Mesothelial cell of epicardium (in vitro differentiated cells): ENCODE results near the gene CDK18. TPM values are rescaled to one million over a fixed set of nuclear protein-coding genes. Genes with fewer than 3 reads are reported as not detected.

Experiments used
- DNase-seq, 2 experiments: peaks; one replicate each; pipeline ENCODE4 v3.0.0; 2021; ENCODE audit warnings: low spot score in 2 of 2; ENCODE audit not compliant: unreplicated experiment in 2 of 2
- H3K27ac Mint-ChIP-seq: 2 replicates; pipeline ENCODE4 v1.8.0; 2021; ENCODE audit warnings: mixed read lengths
- H3K27me3 Mint-ChIP-seq: 2 replicates; pipeline ENCODE4 v1.8.0; 2021; ENCODE audit warnings: low read depth, mixed read lengths
- H3K36me3 Mint-ChIP-seq: 2 replicates; pipeline ENCODE4 v1.8.0; 2021; ENCODE audit warnings: mixed read lengths
- H3K4me1 Mint-ChIP-seq: 2 replicates; pipeline ENCODE4 v1.8.0; 2021; ENCODE audit warnings: mixed read lengths
- H3K4me3 Mint-ChIP-seq: 2 replicates; pipeline ENCODE4 v1.8.0; 2021; ENCODE audit warnings: mild to moderate bottlenecking, moderate library complexity, mixed read lengths
- H3K9me3 Mint-ChIP-seq: 2 replicates; pipeline ENCODE4 v1.8.0; 2021; ENCODE audit warnings: mixed read lengths
- total RNA-seq: library from RNA; stranded (reverse); gene quantifications from 3 replicates; pipeline ENCODE4 v1.2.1, GENCODE V29; 2021
- TF ChIP-seq, protein P1 (sequence below): fragments of 200-600 bp; sonication (generic); IDR thresholded peaks from one replicate; pipeline ENCODE4 v1.5.0; 2021; ENCODE audit warnings: antibody characterized with exemption; ENCODE audit not compliant: unreplicated experiment

CDK18 gene
- total RNA-seq, 1 donor from 2014 or later, result 28.7 TPM

DNA sequence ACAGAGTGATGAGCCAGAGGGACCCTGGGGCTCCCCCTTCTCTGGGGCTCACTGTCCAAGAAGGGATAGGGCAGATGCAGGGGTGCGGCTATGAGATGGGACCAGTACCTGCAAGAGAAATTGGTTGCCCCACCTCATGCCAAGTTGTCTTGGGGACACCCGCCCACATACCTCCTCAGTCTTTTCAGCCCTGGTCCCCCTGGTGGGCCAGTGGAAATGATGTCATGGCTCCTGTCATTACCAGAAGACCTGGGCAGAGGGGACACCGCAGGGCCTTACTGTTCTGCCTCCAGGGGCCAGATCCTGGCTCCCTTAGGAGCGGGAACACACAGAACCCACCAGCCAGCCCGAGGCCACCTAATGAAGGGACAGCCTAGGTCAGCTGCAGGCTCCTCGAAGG is 63.2 kb downstream of the CDK18 start:
- DNase-seq, result no peak
- no peaks in the 10 kb centered on the region for H3K9me3 Mint-ChIP-seq
- TF ChIP-seq, protein P1, sequence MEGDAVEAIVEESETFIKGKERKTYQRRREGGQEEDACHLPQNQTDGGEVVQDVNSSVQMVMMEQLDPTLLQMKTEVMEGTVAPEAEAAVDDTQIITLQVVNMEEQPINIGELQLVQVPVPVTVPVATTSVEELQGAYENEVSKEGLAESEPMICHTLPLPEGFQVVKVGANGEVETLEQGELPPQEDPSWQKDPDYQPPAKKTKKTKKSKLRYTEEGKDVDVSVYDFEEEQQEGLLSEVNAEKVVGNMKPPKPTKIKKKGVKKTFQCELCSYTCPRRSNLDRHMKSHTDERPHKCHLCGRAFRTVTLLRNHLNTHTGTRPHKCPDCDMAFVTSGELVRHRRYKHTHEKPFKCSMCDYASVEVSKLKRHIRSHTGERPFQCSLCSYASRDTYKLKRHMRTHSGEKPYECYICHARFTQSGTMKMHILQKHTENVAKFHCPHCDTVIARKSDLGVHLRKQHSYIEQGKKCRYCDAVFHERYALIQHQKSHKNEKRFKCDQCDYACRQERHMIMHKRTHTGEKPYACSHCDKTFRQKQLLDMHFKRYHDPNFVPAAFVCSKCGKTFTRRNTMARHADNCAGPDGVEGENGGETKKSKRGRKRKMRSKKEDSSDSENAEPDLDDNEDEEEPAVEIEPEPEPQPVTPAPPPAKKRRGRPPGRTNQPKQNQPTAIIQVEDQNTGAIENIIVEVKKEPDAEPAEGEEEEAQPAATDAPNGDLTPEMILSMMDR, result no peak
- H3K27me3 Mint-ChIP-seq, result peaks cover 89% of the 10 kb centered on the region
- peaks cover 19% of the 10 kb centered on the region for H3K4me1 Mint-ChIP-seq
- no peaks in the 10 kb centered on the region for H3K36me3 Mint-ChIP-seq
- H3K27ac Mint-ChIP-seq, result no peak overlapping the region
- no peak overlapping the region for H3K4me3 Mint-ChIP-seq

- peaks cover 19% of the 10 kb centered on the region for H3K4me1 Mint-ChIP-seq
- DNase-seq, result no peak
- TF ChIP-seq, protein P1, result no peak
- H3K9me3 Mint-ChIP-seq, result no peaks in the 10 kb centered on the region
- peaks cover 89% of the 10 kb centered on the region for H3K27me3 Mint-ChIP-seq
- H3K27ac Mint-ChIP-seq, result no peak overlapping the region
- H3K36me3 Mint-ChIP-seq, result no peaks in the 10 kb centered on the region
- H3K4me3 Mint-ChIP-seq, result peak overlapping the region; percentile 53
Observed at GRCh38 chr1:205568135-205568468, 63.6 kb downstream of the CDK18 start.

DNA sequence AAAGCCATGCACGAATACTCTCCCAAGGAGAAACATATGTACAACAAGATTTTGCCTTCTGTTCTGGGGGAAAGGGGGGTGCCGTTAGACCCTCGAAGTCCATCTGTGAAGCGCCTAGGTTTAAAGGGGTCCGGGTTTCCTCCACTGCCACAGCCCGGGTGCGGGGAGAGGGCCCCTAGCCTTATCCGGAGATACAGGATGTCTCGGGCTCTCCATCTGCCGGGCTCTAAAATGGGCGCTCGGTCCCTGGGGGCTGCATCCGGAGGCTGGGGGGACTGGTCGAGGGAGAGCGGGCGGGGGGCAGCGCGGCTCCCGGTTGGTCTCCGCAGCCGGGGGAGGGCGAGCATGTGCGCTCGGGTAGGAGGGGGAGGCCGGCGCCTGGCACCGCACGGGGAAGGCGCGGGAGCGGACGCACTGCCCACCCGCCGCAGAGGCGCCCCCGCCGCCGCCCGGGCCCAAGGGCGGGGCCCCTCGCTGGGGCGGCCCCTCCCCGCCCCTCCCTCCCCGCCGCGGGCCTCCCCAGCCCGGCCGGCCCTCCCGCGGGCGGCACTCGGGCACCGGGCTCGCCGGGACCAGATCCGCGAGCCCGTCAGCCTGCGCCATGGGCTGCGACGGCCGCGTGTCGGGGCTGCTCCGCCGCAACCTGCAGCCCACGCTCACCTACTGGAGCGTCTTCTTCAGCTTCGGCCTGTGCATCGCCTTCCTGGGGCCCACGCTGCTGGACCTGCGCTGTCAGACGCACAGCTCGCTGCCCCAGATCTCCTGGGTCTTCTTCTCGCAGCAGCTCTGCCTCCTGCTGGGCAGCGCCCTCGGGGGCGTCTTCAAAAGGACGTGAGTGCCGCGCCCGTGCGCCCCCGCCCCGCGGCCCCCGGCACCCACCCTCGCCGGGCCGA is 64.2 kb downstream of the CDK18 start:
- Mint-ChIP-seq H3K4me3 (peak overlapping the region; percentile 53), H3K4me1 (peaks cover 19% of the 10 kb centered on the region), H3K27ac (no peak overlapping the region), H3K36me3 (no peaks in the 10 kb centered on the region), H3K9me3 (no peaks in the 10 kb centered on the region), H3K27me3 (peaks cover 86% of the 10 kb centered on the region)
- no peak for DNase-seq
- TF ChIP-seq, protein P1, result no peak

DNA sequence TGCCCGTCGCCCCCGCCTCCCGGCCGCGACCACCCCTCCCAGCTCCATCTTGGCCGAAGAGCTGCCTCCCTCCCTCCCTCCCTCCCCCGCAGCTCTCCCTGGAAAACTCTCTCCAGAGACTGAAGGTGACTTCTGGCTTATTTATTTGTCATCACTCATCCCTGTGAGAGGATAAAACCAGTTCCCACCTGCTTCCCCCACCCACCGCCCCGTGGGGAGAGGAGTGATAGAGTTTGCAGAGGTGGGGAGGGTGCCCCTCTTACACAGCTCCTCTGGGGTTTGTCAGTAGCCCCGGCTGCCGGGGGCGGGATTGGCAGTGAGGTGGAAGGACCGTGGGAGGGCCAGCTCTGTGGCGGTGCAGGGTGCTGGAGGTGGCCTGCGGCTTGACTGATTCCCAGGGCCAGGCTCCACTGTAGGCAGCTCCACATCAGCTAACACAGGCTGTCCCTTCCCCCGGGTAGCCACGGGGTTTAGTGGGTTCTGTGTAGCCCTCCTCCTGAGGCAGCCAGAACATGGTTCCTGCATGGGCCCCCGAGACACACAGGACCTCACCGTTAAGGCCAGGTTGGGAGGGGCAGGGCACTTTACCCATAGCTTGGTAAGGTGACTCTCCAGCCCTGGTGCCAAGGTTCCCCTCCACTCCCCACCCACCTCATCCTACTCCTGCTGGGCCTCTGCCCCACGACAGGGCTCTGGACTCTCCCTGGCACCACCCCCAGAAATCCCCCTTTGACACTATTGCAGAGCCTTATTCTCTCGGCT is 65.1 kb downstream of the CDK18 start:
- Mint-ChIP-seq H3K4me3 (peak overlapping the region; percentile 53), H3K27me3 (peaks cover 84% of the 10 kb centered on the region), H3K9me3 (no peaks in the 10 kb centered on the region), H3K4me1 (peaks cover 19% of the 10 kb centered on the region), H3K36me3 (no peaks in the 10 kb centered on the region), H3K27ac (no peak overlapping the region)
- DNase-seq, result no peak
- TF ChIP-seq, protein P1, result no peak

DNA sequence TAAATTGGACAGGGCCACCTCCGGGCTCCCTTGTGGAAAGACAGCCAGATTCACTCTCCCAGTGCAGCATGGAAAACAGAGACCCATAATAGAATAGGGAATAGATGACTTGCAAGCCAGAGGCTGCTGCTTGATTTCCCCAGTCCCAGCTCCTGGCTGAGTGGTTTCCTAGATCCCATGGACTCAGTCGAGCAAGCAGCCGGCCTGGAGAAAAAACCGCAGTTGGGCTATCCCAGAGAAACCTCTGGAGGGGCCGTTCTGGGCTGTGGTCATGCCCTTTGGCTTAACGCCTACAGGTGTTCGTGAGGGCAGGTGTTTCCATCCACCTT is 65.7 kb downstream of the CDK18 start:
- no peaks in the 10 kb centered on the region for H3K36me3 Mint-ChIP-seq
- H3K27me3 Mint-ChIP-seq, result peaks cover 88% of the 10 kb centered on the region
- TF ChIP-seq, protein P1, result no peak
- no peaks in the 10 kb centered on the region for H3K9me3 Mint-ChIP-seq
- peaks cover 19% of the 10 kb centered on the region for H3K4me1 Mint-ChIP-seq
- H3K27ac Mint-ChIP-seq, result no peak overlapping the region
- DNase-seq, result no peak
- H3K4me3 Mint-ChIP-seq, result peak overlapping the region; percentile 36
